GM12874 (cell line): ENCODE results near the gene ATP13A4.

Source experiments
- CTCF ChIP-seq: IDR thresholded peaks from 2 replicates; pipeline ENCODE4 v1.5.1; 2011; ENCODE audit warnings: low read depth, mild to moderate bottlenecking, control low read depth, low read length, moderate library complexity; ENCODE audit not compliant: insufficient read depth

Gene ATP13A4

GRCh38 chr3:193530231-193531165 lies 24.2 kb downstream of the ATP13A4 start:
- no peak for TF ChIP-seq CTCF

- TF ChIP-seq CTCF, result no peak
Measured at GRCh38 chr3:193522473-193522872, 32.2 kb downstream of the ATP13A4 start.

- TF ChIP-seq CTCF, result no peak
Measured at GRCh38 chr3:193520738-193521137, 34.0 kb downstream of the ATP13A4 start.

- TF ChIP-seq CTCF, result no peak
Measured at GRCh38 chr3:193515966-193516365, 38.7 kb downstream of the ATP13A4 start.

GRCh38 chr3:193510154-193510553 lies 44.5 kb downstream of the ATP13A4 start:
- no peak for TF ChIP-seq CTCF

GRCh38 chr3:193509103-193509965 lies 45.4 kb downstream of the ATP13A4 start:
- TF ChIP-seq CTCF, result no peak

- no peak for TF ChIP-seq CTCF
Measured at GRCh38 chr3:193508108-193508507, 46.6 kb downstream of the ATP13A4 start.
